CMK (cell line): Measurements from ENCODE around the gene CIB2.

Source experiments
- DNase-seq: peaks from one replicate; pipeline ENCODE4 v3.0.0-alpha.2; 2010; ENCODE audit warnings: low read depth

CIB2 gene

DNA sequence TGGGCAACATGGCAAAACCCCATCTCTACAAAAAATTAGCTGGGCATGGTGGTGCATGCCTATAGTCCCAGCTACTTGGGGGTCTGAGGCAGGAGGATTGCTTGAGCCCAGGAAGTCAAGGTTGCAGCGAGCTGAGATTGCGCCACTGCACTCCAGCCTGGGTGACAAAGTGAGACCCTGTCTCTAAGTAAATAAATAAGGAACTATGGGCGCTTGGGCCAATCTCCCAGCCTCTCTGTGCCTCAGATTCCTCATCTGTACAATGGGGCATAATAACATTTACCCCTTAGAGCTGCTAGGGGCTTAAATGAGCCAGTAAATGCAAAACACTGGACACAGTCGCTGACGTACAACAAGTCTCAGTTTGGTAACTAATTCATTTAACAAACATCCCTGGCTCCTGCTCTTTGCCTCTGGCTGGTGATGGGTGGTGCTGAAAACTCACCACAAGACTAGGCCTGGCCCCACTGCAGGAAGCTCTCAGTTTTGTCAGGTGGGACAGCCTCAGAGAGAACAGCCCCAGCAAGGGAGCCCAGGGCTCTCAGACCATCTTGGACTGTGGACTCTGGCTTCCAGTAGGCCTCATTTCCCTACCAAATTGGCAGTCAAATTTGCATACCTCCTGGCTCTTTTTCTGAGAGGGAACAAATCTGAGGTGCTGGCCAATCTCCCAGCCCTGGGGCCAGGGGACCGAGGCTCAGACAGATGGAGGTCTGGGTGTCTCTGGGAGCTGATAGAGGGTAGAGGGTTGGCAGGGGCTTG lies 47.4 kb downstream of the CIB2 start:
- DNase-seq, result no peak

DNA sequence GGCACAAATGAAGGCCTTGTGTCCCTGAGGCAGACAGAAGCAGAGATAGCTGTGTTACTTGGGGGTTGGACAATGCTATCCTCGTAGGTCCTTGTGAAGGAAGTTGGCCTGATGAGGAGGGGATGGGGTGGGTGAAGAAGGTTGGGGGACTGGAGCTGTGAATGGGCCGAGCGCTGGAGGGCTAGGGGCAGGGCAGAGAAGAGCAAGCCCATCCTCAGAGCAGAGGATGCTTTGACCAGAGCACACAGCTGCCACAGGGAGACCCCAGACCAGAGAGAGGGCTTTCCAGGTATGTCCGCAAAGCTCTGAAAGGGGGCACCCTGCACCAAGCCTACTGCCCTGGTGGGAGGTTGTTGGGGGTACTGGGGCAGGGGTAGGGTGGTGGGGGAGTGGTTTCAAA lies 48.1 kb downstream of the CIB2 start:
- DNase-seq, result no peak

DNA sequence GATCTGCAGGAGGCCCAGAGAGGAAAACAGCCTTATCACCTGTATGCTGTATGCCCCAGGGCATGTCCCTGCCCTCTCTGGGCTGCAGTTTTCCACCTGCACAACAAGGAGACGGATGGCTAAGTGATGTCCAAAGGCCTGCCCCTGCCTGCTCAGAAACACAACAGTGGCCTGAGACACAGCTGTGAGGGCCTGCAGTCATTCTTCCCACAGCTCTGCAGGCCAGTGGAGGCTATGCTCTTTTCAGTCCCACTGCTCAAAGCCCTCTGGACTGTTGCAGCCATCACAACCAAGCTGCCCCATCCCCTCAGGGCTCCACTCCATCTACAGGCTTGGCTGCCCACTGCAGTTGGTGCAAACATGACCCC lies 48.5 kb downstream of the CIB2 start:
- no peak for DNase-seq

DNA sequence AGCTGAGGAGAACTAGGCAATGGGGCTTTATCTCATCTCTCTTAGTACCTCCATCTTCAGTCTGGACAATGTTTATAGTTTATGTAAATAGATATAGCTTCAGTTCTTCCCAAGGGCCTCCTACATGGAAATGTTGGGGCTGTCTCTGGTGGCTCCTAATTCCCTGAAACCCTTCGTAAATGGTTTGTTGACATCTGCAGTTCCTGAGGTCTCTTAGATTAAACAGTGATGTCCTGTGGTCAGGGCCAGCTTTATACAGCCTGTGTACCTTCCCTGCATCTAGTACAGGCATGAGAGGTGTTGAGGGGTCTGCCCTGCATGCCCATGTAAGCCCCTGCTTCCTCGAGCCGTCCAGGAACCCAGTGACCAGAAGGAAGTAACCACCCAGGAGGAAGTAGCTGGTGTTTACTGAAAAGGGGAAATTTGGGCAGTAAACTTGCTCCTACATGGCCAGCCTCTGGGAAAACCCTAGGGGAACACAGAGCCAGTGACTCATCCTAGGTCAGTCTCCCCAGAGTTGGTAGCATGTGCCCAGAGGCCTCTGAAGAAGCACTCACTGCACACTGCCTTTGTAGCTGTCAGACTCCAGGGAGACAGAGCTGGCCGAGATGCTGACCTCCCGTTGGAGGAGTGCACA lies 49.0 kb downstream of the CIB2 start:
- DNase-seq, result no peak

DNA sequence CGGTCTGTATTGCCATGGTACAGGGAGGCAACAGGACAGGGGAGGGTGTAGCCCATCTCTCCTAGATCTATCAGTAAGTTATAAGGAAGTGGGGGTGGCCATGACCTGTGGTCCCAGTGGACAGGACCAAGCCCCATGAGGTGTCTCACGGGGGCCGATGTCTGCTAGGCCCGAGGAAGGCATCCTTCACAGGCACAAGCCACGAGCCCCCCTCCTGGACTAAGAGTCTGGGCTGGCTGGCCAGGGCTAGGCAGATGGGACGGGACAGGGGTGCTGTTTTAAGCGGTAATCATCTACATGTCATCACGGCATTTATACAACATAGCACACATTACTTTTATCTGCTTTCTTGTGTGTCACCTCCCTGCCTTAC lies 51.2 kb downstream of the CIB2 start:
- no peak for DNase-seq

DNA sequence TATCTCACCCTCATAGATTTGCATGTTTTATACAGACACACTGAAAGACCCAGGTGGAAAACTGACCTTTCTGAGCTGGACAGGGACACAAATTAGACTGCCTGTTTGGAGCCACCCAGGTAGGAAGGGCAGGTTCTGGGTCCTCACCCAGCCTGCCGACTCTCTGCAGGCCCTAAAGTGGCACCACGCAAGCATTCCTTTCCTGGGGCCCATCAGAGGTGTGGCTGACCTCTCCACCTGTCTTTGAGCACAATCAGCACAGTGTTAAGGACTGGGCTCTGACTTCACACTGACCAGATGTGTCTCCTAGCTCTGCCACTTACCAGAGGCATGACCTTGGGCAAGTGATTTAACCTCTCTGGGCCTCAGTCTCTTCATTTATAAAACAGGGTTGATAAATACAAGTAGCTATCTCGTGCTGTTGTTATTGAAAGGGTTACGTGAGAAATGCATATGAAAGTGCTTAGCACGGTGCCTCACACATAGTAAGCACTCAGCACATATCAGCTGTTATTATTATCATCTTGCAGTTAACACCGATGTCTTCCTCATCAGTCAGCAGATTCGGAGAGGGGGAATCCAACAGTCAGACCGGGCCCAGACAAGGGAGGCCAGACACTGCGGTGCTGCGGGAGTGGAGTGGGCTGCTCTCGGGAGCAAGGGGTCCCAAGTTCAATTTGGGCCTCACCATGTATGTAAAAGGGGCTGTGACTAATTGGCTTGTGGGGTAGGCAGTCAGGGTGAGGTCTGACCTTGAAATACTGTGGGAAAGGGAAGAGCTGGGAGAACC lies 51.8 kb downstream of the CIB2 start:
- no peak for DNase-seq

DNA sequence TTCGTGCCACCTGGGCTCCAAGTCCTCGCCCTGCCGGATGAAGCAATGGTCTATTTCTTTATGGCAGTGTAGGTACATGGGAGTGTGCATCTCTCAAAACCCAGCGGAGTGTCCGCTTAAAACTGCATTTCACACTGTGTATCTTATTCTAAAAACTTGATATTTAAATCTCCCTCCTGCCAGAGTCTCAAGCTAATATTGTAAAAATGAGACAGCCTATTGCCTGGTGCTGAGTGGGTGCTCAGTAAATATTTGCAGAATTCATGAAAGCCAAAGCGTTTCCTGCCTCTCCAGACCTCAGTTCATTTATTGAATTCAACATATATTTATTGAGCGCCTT lies 53.4 kb downstream of the CIB2 start:
- DNase-seq, result no peak

DNA sequence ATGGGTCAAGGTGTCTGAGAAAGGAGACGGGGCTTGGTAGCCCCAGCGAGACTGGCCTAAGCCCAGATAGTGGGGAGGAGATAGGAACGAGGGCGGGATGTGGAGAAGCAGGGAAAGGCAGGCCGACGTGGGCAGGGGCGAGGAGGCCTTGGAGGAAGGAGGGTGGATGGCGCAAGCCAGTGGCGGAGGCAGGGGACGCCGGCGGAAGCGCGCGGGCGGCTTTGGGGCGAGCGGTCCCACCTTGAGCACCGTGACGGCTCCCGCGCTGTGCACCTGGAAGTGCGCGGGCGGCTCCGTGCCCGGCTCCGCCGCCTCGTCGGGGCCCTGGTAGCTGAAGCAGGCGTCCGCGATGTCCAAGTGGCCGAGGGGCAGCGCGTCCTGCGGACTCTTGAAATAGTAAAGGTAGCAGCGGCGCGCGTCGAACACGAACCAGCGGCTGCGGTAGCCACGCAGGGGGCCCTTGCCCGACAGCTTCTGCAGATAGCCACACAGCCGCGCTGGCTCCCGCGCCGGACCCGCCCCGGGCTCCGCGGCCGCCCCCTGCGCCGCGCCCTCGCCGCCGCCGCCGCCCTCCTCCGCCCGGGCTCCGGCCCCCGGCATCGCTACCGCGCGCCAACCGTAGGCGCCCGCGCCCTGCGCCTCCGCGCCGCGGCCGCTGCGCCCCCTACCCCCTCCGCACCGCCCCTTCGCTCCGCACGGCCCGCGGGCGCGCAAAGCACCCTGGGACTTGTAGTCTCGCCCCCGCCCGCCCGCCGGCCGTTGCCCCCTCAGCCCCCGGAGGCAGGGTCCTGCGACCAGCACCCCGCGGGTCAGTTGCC lies 54.0 kb downstream of the CIB2 start, which contains the start of gene TBC1D2B:
Gene TBC1D2B (minus strand): TSS at position 659 of the 818 bp plus-strand sequence. CDS start 59 bp downstream, at position 600.
- no peak for DNase-seq

DNA sequence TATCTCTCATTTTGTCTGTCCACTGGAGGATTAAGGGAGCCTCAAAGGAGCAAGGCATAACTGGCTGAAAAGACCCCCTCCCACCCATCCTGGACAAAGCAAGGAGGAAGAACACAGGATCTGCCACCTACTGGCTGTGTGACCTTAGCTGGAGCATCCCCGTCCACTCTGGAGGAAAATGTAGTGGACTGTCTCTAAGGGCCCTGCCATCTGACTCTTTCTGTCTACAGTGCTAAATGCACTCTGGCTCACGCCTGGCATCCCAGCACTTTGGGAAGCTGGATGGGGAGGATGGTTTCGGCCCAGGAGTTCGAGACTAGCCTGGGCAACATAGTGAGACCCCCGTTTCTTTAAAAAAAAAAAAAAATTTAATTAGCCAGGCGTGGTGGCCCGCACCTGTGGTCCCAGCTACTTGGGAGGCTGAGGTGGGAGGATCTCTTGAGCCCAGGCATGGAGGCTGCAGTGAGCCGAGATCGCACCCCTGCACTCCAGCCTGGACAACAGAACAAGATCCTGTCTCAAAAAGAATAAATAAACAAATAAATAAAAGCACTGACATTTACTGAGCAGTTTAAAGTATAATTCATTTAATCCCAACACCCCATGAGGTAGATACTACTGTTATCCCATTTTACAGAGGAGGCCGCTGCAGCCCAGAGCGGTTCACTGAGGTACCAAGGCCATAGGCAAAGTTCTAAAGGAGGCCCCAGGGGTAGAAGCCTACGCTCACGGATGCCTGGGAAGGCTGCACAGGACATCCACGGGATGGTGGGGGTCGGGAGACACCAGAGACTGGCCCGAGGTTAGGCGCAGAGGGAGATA lies 54.8 kb downstream of the CIB2 start:
- no peak for DNase-seq

DNA sequence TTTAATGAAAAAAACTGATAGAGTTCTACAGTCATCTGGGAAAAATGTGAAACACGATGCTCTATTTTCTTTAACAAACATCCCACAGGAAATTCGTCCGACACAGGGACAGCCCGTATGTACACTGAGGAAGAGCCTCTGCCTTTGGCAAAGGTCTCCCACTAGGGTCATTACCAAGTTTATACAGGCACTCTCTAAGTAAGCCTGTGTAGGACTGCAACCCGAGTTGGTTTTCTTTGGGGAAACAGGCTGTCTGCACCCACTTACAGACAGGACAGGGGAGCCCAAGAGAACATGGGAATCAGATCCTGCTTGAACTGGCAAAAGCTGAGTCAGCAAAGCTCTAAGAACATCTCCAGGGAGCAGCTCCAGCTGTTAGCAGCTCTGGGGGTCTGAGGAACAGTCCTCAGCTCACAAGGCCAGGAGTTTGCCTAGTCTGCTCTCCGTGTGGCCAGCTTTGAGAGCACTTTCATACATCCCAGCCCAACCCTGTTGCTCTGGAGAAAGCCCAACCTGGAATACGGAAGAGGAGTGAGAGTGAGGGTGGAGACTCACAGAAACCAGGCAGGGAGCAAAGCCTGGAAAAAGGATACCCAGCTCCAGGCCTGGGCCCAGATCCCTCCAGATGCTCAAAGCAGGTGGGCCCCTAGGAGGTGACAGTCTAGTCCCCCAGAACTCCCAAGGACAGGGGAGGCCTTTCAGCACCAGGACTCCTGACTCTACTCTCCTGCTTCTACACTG lies 55.6 kb downstream of the CIB2 start:
- DNase-seq, result no peak

DNA sequence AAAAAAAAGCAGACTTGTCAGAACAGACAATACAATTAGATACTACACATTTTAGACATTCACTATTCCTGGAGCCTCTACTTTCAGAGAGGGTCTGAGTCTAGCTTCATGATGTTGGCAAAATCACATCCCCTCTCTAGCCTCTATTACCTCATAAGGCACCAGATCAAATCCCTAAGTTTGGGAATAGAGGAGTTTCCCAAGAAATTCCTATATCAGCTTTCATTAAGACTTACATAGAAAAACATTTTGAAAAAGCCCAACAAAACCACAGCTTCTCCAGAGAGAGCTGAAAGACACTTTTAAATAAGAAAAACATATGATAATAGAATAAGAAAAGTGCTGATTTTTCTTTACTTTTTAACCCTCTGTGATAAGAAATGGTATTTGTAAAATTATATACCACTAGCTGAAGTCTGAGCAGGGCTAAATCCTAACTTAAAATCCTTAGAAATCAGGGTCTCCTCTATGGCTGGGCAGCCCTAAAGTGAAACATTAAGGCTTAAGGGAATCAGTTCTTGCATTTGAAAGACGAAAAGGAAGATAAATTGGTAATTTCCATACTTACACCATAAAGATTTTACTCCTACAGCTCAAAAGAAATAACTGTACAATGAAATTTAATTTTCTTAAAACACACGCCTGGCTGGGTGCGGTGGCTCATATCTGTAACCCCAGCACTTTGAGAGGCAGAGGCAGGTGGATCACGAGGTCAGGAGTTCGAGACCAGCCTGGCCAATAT lies 58.0 kb downstream of the CIB2 start:
- DNase-seq, result no peak

DNA sequence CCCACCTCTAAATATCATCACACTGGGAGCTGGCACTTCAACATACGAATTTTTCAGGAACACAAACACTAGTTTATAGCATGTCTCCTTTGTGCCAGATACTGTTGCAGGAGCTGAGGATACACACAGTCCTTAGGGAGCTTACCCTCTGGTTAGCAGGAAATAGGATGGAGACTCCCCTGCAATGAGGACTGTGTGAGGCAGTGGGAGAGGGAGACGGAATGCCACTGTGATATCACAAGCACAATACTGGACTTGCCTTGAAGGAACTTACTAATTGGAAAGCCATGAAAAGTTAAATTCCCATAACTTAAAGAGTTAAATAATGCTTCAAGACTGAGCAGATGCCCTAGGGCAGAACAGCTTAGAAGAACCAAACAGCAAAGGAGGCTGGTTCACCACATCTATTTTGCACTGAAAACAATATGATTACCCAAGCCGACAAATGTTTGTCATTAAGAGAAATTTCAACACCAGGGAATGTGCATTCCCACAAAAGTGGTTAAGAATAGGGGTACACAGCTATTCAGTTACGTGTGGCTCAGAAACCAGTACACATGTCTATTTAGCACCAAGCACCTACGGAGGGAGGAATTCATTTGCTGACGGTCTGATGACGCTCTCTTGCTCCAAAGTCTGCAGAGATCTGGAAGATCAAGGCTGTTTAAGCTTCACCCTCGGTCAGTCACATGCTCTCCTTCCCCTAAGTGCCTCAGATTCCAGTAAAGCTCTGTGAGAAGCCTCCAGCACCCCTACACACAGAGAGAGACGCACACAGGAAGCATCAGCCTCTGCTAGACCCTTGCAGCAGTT lies 59.0 kb downstream of the CIB2 start:
- no peak for DNase-seq

DNA sequence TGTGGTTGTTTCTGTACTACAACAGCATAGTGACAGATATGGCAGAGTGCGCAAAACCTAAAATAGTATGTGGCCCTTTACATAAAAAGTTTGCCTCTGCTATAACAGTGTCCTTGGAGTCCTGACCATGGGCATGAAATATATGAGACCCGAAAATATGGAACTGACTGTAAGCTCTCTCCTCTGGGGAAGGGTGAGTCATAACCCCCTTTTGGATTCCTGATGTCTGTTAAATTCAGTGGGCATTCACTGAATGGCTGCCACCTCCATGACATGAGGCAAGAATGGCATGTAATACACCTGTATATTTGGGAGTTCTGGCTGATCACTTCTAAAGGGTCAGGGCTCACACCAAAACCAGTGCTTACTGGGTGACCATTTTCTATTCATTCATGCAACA lies 59.9 kb downstream of the CIB2 start:
- no peak for DNase-seq

DNA sequence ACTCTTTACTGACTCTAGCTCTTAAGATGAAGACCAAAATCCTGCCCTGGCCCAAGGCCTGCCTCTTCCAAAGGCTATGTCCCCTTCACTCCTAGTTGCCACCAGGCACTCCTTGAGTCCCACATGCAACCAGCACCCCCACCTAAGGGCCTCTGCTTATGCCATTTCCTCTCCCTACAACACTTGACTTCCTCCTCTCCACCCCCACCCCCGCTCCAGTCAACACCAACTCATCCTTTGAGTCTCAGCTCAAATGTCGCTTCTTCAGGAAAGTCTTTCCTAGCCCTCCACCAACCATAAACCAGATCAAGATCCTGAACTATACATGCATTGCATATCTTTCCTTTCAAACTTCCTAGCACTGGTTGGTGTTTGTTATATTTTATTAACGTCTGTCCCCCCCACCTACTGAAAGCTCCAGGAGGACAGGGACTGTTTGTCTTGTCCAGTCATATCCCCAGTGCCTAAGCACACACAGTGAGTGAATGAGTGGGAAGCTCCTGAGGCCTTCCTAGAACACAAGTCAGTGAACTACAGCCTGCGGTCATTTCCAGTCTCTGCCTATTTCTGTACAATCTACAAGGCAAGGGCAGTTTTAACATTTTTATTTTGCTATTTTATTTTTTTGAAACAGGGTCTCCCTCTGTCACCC lies 61.1 kb downstream of the CIB2 start:
- no peak for DNase-seq

DNA sequence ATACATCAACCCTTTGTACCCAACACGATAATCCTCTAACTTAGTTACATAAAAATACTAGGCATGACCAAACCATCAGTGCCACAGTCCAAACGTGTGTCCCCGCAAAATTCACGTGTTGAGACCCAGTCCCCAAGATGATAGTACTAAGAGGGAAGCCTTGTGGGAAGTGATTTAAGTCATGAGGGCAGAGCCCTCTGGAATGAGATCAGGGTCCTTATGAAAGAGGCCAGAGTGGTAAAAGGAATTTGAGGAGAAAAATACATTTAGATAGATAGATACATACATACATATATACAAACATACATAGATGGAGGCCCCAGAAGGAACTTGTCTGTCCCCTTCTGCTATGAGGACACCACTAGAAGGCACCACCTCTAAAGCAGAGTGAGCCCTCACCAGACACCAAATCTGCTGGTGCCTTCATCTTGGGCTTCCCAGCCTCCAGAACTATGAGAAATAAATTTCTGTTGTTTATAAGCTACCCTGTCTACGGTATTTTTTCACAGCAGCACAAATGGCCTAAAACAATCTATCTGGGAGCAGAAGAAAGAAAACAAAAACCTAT lies 61.7 kb downstream of the CIB2 start:
- DNase-seq, result no peak

DNA sequence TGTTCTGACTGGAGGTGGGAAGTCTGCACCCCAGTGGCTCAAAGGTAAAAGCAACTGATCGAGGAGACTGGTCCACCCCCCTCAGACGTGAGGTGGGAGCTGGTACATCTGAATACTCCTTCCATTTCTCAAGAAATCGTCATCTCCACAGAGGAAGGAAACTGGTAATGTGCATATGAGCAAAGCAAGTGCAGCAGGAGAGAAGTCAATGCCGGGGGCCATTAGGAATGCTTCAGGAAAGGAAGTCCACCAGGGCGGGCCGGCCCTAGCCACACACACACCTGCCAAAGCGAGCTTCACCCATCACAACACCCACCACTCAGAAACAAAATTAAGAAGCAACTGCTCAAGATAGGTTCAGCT lies 62.2 kb downstream of the CIB2 start:
- no peak for DNase-seq

DNA sequence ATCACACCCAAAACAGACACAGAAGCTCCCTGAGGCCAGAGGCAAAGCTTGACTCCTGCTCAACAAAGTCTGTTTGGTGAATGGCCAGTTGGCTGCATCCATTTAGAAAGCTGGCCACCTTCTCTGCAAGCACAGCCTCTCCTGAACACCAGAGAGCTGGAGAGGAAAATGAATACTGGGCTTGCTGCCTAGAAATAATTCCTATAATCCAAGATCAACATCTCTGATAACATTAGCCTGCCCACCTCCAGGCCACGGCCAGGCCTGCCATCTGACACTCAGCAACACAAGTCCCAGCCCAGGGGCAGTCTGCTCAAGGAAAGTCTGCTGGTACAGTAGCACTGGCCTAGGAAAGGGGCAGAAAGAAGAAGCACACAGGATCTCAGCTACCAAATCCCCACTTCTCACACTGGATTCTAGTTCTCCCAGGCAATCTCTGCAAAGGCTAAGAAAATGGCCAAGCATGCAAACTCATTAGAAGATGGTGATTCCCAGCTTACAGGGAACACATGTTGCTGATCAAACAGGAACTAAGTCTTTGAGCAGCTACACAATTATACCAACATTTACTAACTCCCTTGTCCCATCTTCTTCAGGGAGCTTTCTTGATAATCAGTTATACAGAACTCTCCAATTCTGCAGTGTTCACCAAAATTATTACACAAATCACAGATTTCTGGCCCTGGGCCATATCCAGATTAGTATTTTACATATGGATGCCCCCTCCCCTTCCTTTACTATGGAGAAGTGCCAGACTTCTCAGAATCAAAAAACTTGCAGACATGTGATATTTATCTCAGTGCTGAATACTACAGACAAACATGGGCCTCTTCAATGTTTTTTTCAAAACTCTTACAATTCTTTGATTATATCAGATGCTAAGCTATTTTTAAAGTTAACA lies 63.7 kb downstream of the CIB2 start:
- DNase-seq, result no peak
